GM18868 (cell line): Measurements from ENCODE around the gene YJEFN3.

Experiments
- ATAC-seq: cut with Tn5 transposase; IDR thresholded peaks from one replicate; pipeline ENCODE4 v1.9.1; 2021; ENCODE audit warnings: mild to moderate bottlenecking, moderate library complexity; ENCODE audit not compliant: unreplicated experiment

The YJEFN3 gene

DNA sequence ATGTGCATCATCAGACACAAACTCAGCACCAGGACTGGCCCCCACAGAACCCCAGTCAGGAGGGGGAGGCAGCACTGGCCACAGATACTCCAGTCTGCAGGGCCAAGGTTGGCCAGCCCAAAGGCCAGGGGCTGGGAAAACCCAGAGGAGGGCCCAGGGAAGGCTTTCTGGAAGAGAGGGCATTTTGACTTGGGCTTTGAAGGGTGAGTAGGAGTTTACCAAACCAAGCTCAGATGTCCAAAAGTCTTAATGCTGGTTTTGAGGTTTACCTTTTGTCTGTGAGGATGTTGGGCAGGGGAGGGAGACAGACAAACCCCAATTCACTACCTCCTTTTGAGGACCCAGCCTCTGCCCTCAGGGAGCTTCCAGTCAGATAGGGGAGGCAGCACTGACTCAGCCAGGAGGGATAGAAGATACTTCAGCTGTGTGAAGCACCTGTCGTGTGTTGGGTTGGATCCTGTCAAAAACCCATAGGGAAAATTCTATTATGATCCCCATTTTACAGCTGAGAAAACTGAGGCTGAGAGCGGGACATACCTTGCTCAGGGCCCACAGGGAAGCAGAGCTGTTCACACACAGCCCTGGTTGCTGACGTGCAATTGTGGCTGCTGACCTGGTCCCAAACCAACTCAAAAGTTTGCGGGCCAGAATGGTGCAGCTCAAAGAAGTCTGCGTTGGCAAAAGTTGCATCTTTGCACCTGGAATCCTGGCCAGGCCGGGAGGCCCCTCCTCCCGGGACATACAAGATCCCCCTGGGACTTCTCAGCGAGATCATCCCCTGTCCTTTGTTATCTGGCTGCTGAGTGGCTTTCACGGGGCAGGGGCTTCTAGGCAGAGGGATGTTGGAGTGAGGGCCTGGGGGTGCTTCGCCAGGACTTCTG, 22.5 kb downstream of the YJEFN3 start:
- ATAC-seq: no peak

- no peak for ATAC-seq
These were observed 23.1 kb downstream of the YJEFN3 start for GRCh38 chr19:19551853-19552192.

DNA sequence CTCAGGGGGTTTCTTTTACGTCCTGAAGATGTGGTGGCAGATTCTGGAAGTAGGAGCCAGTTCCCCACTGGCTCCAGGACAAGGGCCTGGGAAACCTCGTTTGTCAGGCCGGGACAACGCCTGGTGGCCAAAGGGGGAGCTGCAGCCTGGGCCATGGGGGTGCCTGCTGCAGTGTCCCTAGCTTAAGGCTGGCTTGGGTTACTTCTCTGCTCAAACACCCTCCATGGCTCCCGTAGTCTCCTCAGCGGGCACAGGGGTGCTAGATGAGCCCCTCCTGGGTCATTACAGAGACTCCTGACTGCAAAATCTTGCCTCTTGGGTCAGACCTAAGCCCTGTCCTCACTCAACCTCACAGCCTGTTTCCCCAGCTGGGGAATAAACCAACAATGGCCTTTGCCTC, 24.1 kb downstream of the YJEFN3 start:
- ATAC-seq: no peak

DNA sequence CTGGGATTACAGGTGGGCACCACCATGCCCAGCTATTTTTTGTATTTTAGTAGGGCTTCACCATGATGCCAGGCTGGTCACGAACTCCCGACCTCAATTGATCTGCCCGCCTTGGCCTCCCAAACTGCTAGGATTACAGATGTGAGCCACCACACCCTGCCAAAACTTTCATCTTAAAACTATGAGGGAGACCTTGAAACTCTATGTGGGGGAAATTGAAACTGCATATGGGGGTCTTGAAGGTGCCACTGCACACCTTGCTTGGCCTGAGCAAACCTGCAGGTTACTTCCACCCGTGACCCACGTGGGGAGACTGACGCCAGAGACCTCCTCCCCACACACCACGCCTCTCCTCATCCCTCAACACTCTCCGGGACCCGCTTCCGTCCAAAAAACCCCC, 25.0 kb downstream of the YJEFN3 start:
- no peak for ATAC-seq

GRCh38 chr19:19554074-19555023, 25.6 kb downstream of the YJEFN3 start:
- no peak for ATAC-seq

DNA sequence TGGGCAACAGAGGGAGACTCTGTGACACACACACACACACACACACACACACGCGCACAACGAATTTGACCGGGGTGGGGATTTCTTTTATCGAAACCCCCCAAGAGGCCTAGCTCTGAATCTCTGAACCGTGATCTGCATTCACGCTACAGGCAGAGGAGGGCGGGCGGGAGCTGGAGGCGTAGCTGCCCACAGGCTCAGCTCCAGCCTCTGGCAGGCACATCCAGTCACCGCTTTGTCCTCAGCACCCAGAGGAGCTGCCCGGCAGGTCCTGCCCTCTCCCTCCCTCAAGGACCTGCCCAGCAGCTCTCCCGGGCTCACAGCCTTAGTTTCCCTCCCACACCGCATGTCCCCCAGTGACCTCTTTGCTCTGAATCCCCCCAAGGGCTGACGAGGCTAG, 29.3 kb downstream of the YJEFN3 start:
- ATAC-seq: no peak

DNA sequence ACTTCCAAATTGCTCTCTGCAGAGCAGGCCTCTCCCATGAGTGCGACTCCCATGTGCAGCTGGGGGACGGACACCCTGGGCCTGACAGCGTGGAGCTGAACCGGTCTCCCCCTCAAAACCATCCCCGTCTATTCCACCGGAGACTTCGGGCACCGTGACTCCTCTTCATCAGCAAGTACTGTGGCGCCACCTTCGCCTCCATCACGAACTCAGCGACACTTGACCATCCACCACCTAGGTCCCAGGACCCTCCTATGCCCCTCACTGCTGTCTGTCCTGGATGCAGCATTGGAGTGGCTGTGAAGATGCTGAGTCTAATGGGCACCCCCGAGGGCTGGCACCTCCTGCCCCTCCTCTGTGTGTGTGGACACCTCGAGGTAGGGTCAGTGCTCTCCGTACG, 29.9 kb downstream of the YJEFN3 start:
- no peak for ATAC-seq

- ATAC-seq: no peak
These were observed 31.2 kb downstream of the YJEFN3 start for GRCh38 chr19:19559931-19560330.

DNA sequence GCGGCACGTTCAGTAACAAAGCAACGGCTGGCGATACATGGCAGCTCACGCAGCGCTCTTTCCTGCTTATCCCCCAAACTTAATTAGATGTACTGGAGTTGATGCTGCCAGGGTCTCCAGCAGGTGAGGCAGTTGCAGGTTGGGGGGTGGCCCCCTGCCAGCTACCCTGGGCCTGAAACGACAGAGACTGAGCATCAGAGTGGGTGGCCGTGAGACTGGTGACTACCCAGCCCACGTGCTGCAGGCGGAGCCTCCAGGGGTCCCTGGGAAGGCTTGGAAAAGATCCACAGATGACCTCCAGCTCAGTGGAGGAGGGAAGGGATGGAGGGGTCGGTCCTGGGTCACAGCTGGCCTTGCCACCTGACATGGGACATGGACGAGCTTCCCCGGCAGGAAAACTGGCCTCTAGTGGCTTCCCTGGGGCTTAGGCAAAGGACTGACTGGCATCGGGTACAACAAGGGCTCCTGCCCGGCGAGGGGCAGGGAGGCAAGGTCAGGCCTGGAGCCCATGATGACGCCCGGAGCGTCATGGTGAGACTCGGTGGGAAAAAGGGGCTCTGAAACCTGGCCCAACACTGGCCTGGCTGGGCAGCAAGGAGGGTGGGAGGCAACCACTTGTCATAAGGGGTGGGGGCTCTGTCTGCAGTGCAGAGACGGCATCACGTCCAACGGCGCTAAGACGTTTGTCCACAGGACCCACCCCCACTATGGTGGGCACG, 33.4 kb downstream of the YJEFN3 start:
- ATAC-seq: no peak

GRCh38 chr19:19562665-19563347, 34.1 kb downstream of the YJEFN3 start:
- ATAC-seq: no peak

DNA sequence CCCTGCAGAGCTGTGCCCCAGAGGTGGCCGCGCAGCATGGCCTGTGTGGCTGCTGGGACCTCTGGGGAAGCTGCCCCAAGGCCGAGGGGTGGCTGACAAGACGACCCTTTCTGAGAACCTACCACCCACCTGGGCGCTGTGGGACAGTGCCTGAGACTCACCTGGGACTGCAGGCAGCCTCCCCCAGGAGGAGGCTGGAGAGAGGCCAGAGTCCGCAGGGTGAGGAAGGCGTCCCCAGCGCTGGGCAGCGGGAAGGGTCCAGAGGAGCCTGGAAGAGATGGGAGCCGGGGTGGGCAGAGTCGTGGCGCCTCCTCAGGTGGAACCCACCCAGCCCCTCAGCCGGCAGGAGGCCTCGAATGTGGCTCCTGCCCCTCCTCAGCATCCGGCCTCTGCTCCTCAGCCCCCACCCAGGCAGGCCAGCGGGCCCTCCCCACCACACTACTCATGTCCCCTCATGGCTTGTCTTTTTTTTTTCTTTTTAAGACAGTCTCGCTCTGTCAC, 34.7 kb downstream of the YJEFN3 start:
- no peak for ATAC-seq

GRCh38 chr19:19566306-19566705, 37.6 kb downstream of the YJEFN3 start:
- ATAC-seq: no peak

DNA sequence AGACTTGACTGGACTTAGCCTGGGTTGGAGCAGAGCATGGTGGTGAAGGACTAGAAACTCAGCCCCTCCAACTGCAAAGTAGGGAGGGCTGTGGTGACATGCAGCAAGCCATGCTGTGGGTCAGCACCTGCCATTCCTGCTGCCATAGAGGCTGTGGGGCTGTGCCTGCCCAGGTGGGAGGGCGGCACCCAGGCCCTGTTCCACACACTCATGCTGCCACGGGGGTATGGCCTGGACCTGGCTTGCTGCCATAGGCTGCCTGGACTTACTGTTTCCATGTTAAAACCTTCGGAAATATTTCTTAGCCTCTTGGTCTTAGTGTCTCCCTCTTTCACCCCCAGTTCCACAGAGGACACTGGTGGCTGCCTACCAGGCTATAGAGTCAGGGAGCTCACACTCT, 38.7 kb downstream of the YJEFN3 start:
- ATAC-seq: no peak

- ATAC-seq: no peak
These were observed 40.4 kb downstream of the YJEFN3 start for GRCh38 chr19:19568802-19569756.

GRCh38 chr19:19570571-19570970, 41.9 kb downstream of the YJEFN3 start:
- no peak for ATAC-seq

DNA sequence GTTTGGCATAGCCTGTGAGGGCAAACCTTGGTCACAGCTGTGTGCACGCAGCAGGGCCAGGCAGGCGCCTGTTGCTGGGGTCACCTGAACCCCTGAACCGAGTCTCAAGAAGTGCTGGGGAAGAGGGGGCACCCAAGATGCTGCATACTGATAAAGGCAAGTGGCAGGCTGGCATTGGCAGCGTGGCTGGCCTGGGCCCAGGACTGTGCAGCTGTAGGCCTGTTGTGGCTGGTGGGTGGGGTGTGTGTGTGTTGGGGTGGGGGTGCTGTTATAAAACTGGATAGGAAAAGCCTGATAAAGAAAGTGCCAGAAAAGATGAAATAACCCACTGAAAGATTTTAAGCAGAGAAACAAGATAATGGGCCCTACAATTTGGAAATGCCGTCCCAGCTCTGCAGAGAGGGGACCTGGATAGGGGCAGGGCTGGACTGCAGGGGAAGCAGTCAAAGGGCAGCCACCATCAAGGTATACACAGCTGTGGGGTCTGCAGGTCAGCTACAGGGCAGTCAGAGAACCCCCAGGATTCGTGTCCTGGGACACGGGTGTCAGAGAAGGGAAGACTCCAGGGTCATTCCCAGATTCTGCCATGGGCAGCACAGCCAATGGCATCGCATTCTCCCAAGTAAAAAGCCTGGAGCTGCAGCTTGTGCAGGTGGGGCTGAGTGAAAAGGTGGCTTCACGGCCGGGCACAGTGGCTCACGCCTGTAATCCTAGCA, 42.5 kb downstream of the YJEFN3 start:
- ATAC-seq: no peak

- no peak for ATAC-seq
These were observed 46.7 kb downstream of the YJEFN3 start for GRCh38 chr19:19575411-19575810.

DNA sequence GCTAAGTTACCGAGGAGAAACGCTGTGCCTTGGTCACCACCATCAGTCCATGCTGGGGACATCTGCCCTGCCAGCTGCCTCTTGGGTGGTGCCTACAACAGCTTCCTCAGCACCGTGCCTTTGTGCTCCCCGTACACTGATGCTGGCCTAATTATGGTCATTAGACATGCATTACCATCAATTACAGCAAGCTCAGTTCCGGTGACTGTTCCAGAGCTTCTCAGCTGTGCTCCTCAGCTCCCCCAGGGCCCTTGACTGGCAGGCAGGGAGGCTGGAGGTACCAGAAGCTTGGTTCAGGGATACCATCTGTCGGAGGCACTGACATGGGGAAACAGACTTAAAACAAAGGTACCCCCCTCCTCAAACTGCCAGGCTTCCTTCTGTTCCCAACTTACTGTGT, 49.5 kb downstream of the YJEFN3 start:
- ATAC-seq: no peak
